ENCODE data around the gene MTX1. TPM values are rescaled to one million over a fixed set of nuclear protein-coding genes. Genes with fewer than 3 reads are reported as not detected.
"Not testable (repeated sequence)": the region's sequence is repeated elsewhere in the genome, so short reads cannot be mapped to it uniquely, and the experiment has no call there.

MTX1 gene
- total RNA-seq, 8 experiments from 2014 or later: 32.9 to 65.0 (median 44.2) TPM

- peak in 2 of 8 experiments; percentile 2 to 6 for ATAC-seq (replicated peaks in 6 of 8)
- Histone ChIP-seq H3K4me1 (replicated peaks in 1 of 2) (no peaks in the 10 kb centered on the region), H3K4me3 (no peak overlapping the region), H3K27ac (no peak overlapping the region)
- in situ Hi-C loops (cut with MboI; ENCODE audit: low pct_unique_long_range_greater_than_20kb in 2 of 9, low sequenced_read_pairs in 9 of 9, unreplicated experiment in 9 of 9): no loop called here
- WGBS, 10 experiments: 53 to 100% (median 86%) methylated on average over 1 to 6 of the region's 6 CpGs; no CpG with 5 or more reads in 5 of the 10 experiments
Measured at GRCh38 chr1:155185783-155186066, 22.8 kb upstream of the MTX1 start.

- no peaks in the 10 kb centered on the region for H3K4me1 ChIP-seq (replicated peaks in 1 of 2)
- peak in 1 of 8 experiments; percentile 11 for ATAC-seq (replicated peaks in 6 of 8)
- 0 to 93% (median 74%) methylated on average over 2 to 7 of the region's 8 CpGs; no CpG with 5 or more reads in 4 of the 10 experiments for WGBS, 10 experiments
- in situ Hi-C loops (cut with MboI; ENCODE audit: low pct_unique_long_range_greater_than_20kb in 2 of 9, low sequenced_read_pairs in 9 of 9, unreplicated experiment in 9 of 9): no loop called here
- H3K27ac ChIP-seq: no peak overlapping the region
- H3K4me3 ChIP-seq: no peak overlapping the region
Measured at GRCh38 chr1:155186067-155186793, 22.3 kb upstream of the MTX1 start.

GRCh38 chr1:155186794-155187455 lies 21.6 kb upstream of the MTX1 start:
- Histone ChIP-seq H3K4me1 (replicated peaks in 1 of 2) (no peaks in the 10 kb centered on the region), H3K27ac (no peak overlapping the region), H3K4me3 (no peak overlapping the region)
- ATAC-seq (replicated peaks in 6 of 8): peak in 3 of 8 experiments; percentile 9 to 15 (median 14)
- in situ Hi-C loops (cut with MboI; ENCODE audit: low pct_unique_long_range_greater_than_20kb in 2 of 9, low sequenced_read_pairs in 9 of 9, unreplicated experiment in 9 of 9): no loop called here
- WGBS, 10 experiments: 56 to 100% (median 90%) methylated on average over 1 to 14 of the region's 14 CpGs; no CpG with 5 or more reads in 3 of the 10 experiments

- peak in 1 of 8 experiments; percentile 6 for ATAC-seq (replicated peaks in 6 of 8)
- in situ Hi-C loops (cut with MboI; ENCODE audit: low pct_unique_long_range_greater_than_20kb in 2 of 9, low sequenced_read_pairs in 9 of 9, unreplicated experiment in 9 of 9): no loop called here
- H3K27ac ChIP-seq: no peak overlapping the region
- peaks cover 0 to 2% of the 10 kb centered on the region in 2 donors for H3K4me1 ChIP-seq (replicated peaks in 1 of 2)
- WGBS, 10 experiments: 20 to 100% (median 78%) methylated on average over 1 to 9 of the region's 16 CpGs; no CpG with 5 or more reads in 1 of the 10 experiments
- H3K4me3 ChIP-seq: no peak overlapping the region
Measured at GRCh38 chr1:155187456-155187891, 21.0 kb upstream of the MTX1 start.

- Histone ChIP-seq H3K27ac (no peak overlapping the region), H3K4me3 (no peak overlapping the region), H3K4me1 (replicated peaks in 1 of 2) (peaks cover 4 to 10% of the 10 kb centered on the region in 2 donors)
- 100% methylated on average over 1 of the region's 14 CpGs; no CpG with 5 or more reads in 9 of the 10 experiments for WGBS, 10 experiments
- ATAC-seq (replicated peaks in 6 of 8): no peak
- in situ Hi-C loops (cut with MboI; ENCODE audit: low pct_unique_long_range_greater_than_20kb in 2 of 9, low sequenced_read_pairs in 9 of 9, unreplicated experiment in 9 of 9): no loop called here
Measured at GRCh38 chr1:155188268-155188667, 20.2 kb upstream of the MTX1 start.

GRCh38 chr1:155189926-155190325 lies 18.6 kb upstream of the MTX1 start:
- WGBS, 10 experiments: no CpG with 5 or more reads among the region's 45 CpGs
- in situ Hi-C loops (cut with MboI; ENCODE audit: low pct_unique_long_range_greater_than_20kb in 2 of 9, low sequenced_read_pairs in 9 of 9, unreplicated experiment in 9 of 9); H3K27ac ChIP-seq; H3K4me3 ChIP-seq; ATAC-seq (replicated peaks in 6 of 8): not testable (repeated sequence)
- peaks cover 9 to 18% of the 10 kb centered on the region in 2 donors for H3K4me1 ChIP-seq (replicated peaks in 1 of 2)

GRCh38 chr1:155191904-155192303 lies 16.6 kb upstream of the MTX1 start:
- Histone ChIP-seq H3K27ac (no peak overlapping the region), H3K4me3 (no peak overlapping the region), H3K4me1 (replicated peaks in 1 of 2) (peaks cover 9 to 23% of the 10 kb centered on the region in 2 donors)
- WGBS, 10 experiments: 50 to 86% (median 74%) methylated on average over 1 to 7 of the region's 17 CpGs; no CpG with 5 or more reads in 2 of the 10 experiments
- in situ Hi-C loops (cut with MboI; ENCODE audit: low pct_unique_long_range_greater_than_20kb in 2 of 9, low sequenced_read_pairs in 9 of 9, unreplicated experiment in 9 of 9): no loop called here
- no peak for ATAC-seq (replicated peaks in 6 of 8)

GRCh38 chr1:155192346-155193274 lies 15.9 kb upstream of the MTX1 start:
- Histone ChIP-seq H3K27ac (peak overlapping the region; percentile 85 to 90), H3K4me3 (peak overlapping the region in 4 of 5 donors; percentile 63 to 85 (median 70)), H3K4me1 (replicated peaks in 1 of 2) (peaks cover 9 to 30% of the 10 kb centered on the region in 2 donors)
- in situ Hi-C loops (cut with MboI; ENCODE audit: low pct_unique_long_range_greater_than_20kb in 2 of 9, low sequenced_read_pairs in 9 of 9, unreplicated experiment in 9 of 9): no loop called here
- 33 to 100% (median 85%) methylated on average over 1 to 8 of the region's 20 CpGs; no CpG with 5 or more reads in 6 of the 10 experiments for WGBS, 10 experiments
- ATAC-seq (replicated peaks in 6 of 8): peak in 2 of 8 experiments; percentile 1 to 3

GRCh38 chr1:155193275-155193990 lies 15.1 kb upstream of the MTX1 start:
- Histone ChIP-seq H3K4me1 (replicated peaks in 1 of 2) (peaks cover 9 to 38% of the 10 kb centered on the region in 2 donors), H3K27ac (peak overlapping the region; percentile 85 to 90), H3K4me3 (peak overlapping the region; percentile 51 to 85 (median 69))
- WGBS, 10 experiments: 1 to 5% (median 2%) methylated on average over 14 to 20 of the region's 38 CpGs; no CpG with 5 or more reads in 7 of the 10 experiments
- in situ Hi-C loops (cut with MboI; ENCODE audit: low pct_unique_long_range_greater_than_20kb in 2 of 9, low sequenced_read_pairs in 9 of 9, unreplicated experiment in 9 of 9): no loop called here
- peak; percentile 56 to 80 (median 64) for ATAC-seq (replicated peaks in 6 of 8)

GRCh38 chr1:155193991-155194240 lies 14.6 kb upstream of the MTX1 start:
- ATAC-seq (replicated peaks in 6 of 8); in situ Hi-C loops (cut with MboI; ENCODE audit: low pct_unique_long_range_greater_than_20kb in 2 of 9, low sequenced_read_pairs in 9 of 9, unreplicated experiment in 9 of 9): not testable (repeated sequence)
- Histone ChIP-seq H3K27ac (peak overlapping the region; percentile 85 to 90), H3K4me1 (replicated peaks in 1 of 2) (peaks cover 9 to 40% of the 10 kb centered on the region in 2 donors), H3K4me3 (peak overlapping the region; percentile 51 to 85 (median 69))
- WGBS, 10 experiments: 17 to 33% (median 24%) methylated on average over 1 to 10 of the region's 16 CpGs; no CpG with 5 or more reads in 6 of the 10 experiments

- WGBS, 10 experiments: 0 to 63% (median 9%) methylated on average over 1 to 6 of the region's 27 CpGs; no CpG with 5 or more reads in 5 of the 10 experiments
- peak in 1 of 8 experiments; percentile 4 for ATAC-seq (replicated peaks in 6 of 8)
- peak overlapping the region; percentile 51 to 85 (median 69) for H3K4me3 ChIP-seq
- in situ Hi-C loops (cut with MboI; ENCODE audit: low pct_unique_long_range_greater_than_20kb in 2 of 9, low sequenced_read_pairs in 9 of 9, unreplicated experiment in 9 of 9): no loop called here
- H3K27ac ChIP-seq: peak overlapping the region; percentile 86 to 97
- peaks cover 9 to 40% of the 10 kb centered on the region in 2 donors for H3K4me1 ChIP-seq (replicated peaks in 1 of 2)
Measured at GRCh38 chr1:155195201-155196102, 13.0 kb upstream of the MTX1 start.

All from motor neuron (in vitro differentiated cells).